Measurements from ENCODE around the gene DIPK1B.

DIPK1B gene

DNA sequence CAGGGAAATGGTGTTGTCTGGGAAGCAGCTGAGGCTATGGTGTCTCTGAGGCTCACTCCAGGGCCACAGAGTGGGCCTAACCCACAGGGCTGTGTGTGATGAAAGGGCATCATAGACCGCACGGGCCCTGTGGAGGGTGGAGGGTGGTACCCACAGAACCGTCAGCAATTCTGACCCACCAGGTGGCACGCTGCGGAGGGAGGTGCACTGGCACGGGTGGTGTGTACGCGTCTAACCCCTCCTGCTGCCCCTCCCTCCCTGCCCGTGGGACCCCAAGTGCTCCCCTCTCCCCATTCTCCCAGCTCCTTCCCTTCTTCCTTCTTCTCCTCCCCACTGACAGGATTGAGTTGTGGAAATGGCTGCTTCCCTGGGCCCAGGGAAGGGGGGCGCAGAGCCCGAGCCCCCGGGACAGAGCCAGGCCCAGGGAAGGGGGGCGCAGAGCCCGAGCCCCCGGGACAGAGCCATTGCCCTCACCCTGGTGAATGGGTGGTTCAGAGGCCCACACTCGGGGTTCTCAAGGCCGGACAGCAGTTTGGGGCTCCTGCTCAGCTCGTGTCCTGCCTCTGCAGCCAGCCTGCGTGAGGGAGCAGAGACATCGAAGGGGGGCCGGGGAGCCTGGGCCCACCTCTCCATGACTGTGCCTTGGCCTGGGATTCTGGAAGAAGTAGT, 23.6 kb downstream of the DIPK1B start:
- H3K4me3 ChIP-seq (ENCODE audit: low read length), result no peak overlapping the region
- TF ChIP-seq, protein P1, sequence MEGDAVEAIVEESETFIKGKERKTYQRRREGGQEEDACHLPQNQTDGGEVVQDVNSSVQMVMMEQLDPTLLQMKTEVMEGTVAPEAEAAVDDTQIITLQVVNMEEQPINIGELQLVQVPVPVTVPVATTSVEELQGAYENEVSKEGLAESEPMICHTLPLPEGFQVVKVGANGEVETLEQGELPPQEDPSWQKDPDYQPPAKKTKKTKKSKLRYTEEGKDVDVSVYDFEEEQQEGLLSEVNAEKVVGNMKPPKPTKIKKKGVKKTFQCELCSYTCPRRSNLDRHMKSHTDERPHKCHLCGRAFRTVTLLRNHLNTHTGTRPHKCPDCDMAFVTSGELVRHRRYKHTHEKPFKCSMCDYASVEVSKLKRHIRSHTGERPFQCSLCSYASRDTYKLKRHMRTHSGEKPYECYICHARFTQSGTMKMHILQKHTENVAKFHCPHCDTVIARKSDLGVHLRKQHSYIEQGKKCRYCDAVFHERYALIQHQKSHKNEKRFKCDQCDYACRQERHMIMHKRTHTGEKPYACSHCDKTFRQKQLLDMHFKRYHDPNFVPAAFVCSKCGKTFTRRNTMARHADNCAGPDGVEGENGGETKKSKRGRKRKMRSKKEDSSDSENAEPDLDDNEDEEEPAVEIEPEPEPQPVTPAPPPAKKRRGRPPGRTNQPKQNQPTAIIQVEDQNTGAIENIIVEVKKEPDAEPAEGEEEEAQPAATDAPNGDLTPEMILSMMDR (conservative IDR thresholded peaks at IDR 0.05; ENCODE audit: low read depth, low read length), result no peak
- DNase-seq (ENCODE audit: low read depth), result no peak

GRCh38 chr9:136738960-136739359, 26.6 kb downstream of the DIPK1B start:
- TF ChIP-seq, protein P1 (conservative IDR thresholded peaks at IDR 0.05; ENCODE audit: low read depth, low read length), result no peak
- H3K4me3 ChIP-seq (ENCODE audit: low read length), result no peak overlapping the region
- DNase-seq (ENCODE audit: low read depth), result no peak

DNA sequence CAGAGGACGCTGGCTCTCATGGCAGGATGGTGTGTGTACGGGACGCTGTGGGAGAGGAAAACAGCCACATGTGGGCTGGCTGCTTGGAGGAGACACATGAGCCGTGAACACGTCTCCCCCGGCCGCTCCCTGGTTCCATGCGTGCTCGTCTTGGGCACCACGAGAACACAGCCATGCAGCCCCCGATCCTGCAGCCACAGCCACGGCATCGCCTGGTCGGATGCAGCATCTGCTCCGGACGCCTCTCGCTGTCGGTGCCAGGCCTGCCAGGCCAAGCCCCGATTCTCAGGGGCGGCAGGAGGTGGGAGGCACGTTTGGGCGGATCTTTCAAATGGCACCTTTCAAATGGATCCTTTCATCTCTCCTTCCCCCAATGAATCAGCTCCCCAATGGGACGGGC, 27.1 kb downstream of the DIPK1B start:
- H3K4me3 ChIP-seq (ENCODE audit: low read length), result no peak overlapping the region
- TF ChIP-seq, protein P1 (conservative IDR thresholded peaks at IDR 0.05; ENCODE audit: low read depth, low read length), result no peak
- no peak for DNase-seq (ENCODE audit: low read depth)

DNA sequence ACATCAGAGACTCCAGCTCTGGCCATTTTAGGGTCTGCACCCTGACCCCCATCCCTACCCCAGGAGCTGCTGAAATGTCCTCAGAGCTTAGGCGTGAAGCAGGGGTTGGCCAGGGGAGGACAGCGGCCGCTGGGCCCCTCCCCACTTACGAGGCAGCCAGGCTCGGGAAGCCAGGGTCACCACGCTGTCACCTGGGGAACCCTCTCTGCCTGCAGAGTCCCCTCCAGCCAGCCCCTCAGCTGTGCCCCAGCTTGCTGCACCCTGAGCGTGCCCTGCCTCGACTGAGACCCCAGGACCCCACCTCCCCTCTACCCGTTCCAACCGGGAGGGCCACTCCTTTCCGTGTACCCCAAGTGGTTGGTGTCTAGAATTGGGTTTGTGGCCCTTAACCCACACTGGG, 27.7 kb downstream of the DIPK1B start:
- TF ChIP-seq, protein P1 (conservative IDR thresholded peaks at IDR 0.05; ENCODE audit: low read depth, low read length), result no peak
- DNase-seq (ENCODE audit: low read depth), result no peak
- no peak overlapping the region for H3K4me3 ChIP-seq (ENCODE audit: low read length)

DNA sequence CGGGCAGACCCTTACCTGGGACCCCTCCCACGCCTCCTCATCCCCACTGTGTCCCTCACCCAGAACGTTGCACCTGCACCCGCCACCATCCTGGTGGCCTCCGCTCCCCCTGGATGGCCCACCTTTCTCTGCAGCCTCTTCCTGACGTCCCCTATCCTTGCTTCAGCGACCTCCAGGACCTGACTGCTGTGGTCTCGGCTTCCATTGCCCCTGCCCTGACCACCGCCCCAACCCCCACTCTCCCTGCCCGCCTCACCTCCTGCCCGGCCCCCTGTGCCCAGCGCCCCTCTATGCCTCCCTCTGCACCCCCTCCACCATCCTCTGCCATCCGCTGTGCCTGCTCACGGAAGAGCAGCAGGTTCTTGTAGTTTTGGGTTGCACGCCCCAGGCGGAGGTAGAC, 28.1 kb downstream of the DIPK1B start:
- no peak overlapping the region for H3K4me3 ChIP-seq (ENCODE audit: low read length)
- no peak for DNase-seq (ENCODE audit: low read depth)
- TF ChIP-seq, protein P1 (conservative IDR thresholded peaks at IDR 0.05; ENCODE audit: low read depth, low read length), result no peak

DNA sequence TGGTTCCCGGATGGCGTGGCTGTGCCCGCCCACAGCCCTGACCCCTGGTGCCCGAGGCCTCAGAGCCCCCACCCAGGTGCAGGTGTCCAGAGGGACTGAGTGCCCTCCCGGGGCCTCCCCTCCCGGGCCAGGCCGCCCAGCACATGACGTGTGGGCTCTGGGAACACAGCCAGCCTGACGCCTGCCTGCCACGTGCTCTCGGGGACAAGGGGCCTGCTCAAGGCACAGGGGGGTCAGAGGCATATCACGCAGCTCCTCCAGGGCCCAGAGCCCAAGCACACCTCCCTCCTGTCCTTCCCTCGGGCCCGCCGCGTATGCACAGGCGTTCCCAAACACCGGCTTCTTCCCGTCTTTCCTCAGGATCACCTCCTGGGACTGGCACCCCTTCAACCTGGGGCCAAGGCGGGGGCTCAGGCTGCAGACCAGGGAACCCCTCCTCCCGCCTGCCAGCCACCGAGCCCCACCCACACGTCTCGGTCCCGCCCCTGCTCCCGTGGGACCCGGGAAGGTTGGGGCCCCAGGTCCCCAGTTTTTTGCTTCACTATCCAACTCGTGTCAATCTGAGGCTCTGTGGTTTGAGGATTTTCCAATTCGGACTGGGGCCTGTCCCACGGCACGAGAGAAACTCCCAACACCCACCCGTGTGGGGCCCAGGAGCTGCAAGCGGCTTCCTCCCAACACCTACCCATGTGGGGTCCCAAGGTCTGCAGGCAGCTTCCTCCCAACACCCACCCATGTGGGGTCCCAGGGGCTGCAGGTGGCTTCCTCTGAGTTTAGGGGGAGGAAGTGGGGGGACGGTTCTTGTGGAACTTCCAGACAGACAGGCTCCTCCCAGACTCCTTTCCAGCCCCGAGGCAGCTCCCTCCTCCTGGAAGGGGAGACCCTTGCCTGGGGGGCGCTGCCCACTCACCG, 28.9 kb downstream of the DIPK1B start:
- H3K4me3 ChIP-seq (ENCODE audit: low read length), result no peak overlapping the region

More for the DNA sequence above, 28.9 kb downstream of the DIPK1B start:
- DNase-seq (ENCODE audit: low read depth), result no peak
- TF ChIP-seq, protein P1 (conservative IDR thresholded peaks at IDR 0.05; ENCODE audit: low read depth, low read length), result no peak
